ENCODE measurements around the gene EOGT. TPM values are rescaled to one million over a fixed set of nuclear protein-coding genes. Genes with fewer than 3 reads are reported as not detected.
A peak's percentile ranks its signal among the peaks of the same experiment; 100 is the strongest.

The EOGT gene
- 19.0 and 27.0 TPM in 2 replicates for total RNA-seq (2014; rRNA removed; shearing (Covaris generic))

DNA sequence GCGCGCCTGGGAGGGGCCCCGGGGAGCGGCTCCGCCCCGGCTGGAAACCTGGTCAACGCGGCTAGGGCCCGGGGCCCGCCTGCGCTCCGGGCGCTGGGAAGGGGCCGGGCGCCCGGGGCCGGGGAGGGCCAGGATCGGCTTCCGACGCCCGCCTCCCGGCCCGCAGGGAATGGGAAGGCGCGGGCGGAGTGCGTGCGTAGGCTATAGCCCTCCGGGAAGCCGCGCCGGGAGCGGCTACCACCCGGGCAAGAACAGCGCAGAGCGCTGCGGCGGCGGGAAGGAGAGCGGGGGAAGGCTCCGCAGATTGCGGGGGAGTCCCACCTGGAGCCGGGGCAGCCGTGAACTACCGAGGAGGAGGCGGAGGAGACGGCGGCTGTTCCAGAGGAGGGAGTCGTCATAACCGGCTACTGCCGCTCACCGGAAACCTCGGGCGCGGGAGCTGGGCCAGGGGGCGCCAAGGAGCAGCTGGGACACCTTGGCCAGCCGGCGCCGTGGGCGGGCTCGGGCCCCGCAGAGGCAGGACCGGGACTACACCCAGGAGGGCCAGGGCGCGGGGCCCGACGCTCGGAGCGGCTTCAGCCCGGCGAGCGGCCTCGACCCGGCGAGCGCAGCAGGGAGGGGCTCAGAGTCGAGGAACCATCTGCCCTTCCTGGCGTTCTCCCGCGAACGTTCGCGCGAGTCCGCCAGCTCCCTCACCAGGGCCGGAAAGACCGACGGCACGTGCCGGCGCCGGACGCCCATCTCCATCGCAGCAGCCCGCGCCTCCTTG lies at the start of gene EOGT:
EOGT (minus strand) TSS at position 432 of the 769 bp plus-strand sequence. CDS start 3,838 bp downstream, outside the sequence.
- in situ Hi-C loops (cut with HindIII; ENCODE audit: low sequenced_read_pairs), result no loop called here
- DNase-seq (ENCODE audit: low spot score), result peak; percentile 64

DNA sequence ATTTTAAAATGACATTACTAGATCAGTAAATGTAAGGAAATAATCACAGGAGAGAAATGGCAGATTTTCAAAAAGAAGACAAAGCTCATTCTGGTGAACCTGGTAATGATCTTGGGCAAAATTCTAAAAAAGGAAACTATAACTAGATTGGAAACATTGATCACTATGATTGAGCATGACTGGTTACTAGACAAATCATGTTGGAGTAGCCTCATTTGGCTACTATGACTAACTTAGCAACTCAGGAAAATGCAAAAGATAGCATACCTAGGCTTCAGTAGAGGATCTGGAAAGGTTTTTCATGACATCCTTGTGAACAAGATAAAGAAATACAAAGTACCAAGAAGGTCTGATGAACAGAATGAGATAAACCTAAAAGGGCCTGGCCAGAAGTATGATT lies 46.2 kb upstream of the EOGT start:
- DNase-seq (ENCODE audit: low spot score), result no peak

DNA sequence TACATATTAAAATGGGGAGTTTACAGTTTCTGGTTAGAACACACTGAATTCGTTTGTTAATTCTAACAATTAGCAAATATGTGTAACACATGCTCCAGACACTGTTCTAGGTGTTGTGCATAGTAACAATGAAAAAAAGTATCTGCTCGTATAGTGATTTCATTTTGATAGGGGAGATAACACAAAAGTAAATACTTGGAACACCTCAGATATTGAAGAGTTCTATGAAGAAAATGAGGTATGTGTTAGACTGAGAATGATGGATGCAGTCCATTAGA lies 45.4 kb upstream of the EOGT start:
- no peak for DNase-seq (ENCODE audit: low spot score)
- in situ Hi-C loops (cut with HindIII; ENCODE audit: low sequenced_read_pairs), result no loop called here

More for the DNA sequence above, 46.2 kb upstream of the EOGT start:
- in situ Hi-C loops (cut with HindIII; ENCODE audit: low sequenced_read_pairs), result no loop called here

DNA sequence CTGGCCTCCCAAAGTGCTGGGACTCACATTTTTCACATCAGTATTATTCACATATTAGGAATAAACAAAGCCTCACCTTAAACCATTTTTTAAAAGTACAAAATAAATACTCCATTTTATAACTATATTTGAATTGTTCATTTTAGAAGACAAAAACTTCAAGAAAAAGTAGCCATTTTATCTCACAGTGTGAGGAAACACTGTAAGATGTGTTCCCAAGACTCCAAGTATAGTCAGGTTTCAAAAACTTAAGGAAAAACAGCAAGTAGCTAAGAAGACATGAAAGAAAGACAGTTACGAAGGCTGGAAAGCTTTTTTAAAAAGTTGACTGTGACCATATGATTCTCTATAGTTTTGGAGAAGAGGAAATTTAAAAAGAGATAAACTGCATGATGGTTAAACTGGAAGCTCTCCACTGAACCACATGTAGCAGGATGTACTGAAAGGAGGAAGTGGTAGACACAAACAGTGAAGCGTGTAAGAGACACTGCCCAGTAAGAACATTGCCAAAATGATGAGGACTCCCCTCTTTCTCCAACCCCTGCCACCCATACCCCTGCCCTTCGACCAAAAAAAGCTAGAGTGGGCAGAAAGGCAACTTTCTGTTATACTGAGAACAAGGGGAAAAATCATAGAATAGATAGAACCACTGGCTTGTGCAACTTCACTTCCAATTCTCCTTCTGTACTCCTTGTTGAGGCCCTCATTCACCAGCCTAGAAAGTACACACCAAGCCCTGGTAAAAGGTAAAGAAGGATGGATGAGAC lies 44.9 kb upstream of the EOGT start:
- no peak for DNase-seq (ENCODE audit: low spot score)
- in situ Hi-C loops (cut with HindIII; ENCODE audit: low sequenced_read_pairs), result no loop called here

DNA sequence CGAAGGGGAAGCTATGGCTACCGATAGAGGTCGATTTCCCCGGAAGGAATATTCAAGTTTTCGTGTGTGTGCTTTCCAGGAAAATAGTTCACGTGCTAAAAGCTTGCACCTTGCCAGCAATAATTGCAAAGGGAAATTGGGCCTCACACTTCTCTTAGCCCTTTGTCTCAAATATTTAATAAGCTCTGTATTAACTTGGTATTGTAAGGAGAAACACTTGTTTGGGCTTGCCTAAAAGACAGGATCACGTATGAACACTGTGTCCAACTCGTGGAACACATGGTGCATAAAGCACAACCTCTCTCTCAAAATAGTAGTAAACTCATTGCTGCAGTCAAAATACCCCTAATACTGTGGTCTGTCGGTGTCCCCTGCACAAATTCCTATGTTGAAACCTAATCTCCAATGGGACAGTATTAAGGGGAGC lies 39.0 kb upstream of the EOGT start:
- in situ Hi-C loops (cut with HindIII; ENCODE audit: low sequenced_read_pairs), result no loop called here
- DNase-seq (ENCODE audit: low spot score), result no peak

DNA sequence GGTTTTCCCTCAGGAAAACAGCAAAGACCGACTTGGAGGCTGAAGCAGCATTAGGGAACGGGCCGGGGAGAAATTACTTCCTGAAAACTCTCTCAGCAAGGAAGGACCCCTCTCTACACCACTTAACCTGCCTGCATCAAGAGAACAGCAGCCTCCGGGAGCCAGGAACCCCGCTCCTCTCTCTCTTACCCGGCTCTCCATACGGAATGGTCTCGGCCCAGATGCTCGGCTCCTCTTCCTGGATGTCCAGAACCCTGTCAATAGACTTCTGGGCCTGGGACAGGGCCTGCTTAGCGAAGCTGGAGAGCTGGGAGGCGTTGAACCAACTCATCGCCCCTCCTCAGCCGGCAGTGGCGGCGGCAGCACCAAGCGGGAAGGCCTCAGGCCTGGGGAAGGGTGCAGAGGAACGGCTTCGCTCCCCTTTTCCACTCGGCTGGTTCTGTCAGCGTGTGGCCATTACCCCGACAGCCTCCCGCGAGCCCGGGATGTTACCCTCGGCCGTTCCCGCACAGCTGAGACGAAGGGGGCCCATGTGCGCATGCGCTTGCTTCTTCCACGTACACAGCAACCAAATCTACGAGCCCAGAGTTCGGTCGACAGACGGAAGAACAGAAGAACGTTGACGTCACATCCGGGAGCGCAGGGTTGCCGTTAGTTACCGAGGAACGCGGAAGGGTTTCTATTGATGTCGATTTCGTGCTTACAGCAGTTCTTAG lies 38.4 kb upstream of the EOGT start, which contains the start of gene TMF1:
TMF1 (minus strand) TSS at position 578 of the 716 bp plus-strand sequence; CDS start at position 331, 247 bp downstream.
- in situ Hi-C loops (cut with HindIII; ENCODE audit: low sequenced_read_pairs), result no loop called here
- peak; percentile 98 for DNase-seq (ENCODE audit: low spot score)

DNA sequence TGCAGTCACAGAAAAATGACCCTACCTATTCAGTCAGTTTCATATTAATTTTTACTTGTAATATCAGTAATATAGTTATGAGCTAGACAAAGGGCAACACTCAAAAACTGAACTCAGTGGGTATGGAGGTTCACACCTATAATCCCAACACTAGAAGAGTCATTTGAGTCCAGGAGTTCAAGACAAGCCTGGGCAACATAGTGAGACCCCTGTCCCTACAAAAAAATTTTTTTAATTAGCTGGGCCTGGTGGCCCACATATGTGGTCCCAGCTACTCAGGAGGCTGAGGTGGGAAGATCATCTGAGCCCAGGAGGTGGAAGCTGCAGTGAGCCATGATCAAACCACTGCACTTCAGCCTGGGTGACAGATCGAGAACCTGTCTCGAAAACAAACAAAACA lies 35.5 kb upstream of the EOGT start:
- in situ Hi-C loops (cut with HindIII; ENCODE audit: low sequenced_read_pairs), result no loop called here
- DNase-seq (ENCODE audit: low spot score), result no peak

DNA sequence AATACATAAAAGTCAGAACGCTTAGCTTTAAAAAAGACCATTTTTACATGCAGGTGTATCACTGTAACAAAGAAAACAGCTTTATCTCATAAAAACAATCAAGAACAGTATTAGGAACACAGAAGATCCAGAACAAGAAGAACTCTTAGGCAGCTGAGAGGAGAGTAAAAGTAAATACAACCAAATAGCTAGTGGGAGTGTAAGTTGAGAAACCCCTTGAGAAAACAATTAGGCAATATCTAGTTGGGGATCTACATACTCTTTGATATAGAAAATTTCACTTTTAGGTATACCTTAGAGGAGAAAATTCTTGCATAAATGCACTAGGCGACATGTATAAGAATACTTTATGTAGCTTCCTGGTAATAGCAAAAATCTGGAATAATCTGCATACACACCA lies 31.1 kb upstream of the EOGT start:
- no peak for DNase-seq (ENCODE audit: low spot score)
- in situ Hi-C loops (cut with HindIII; ENCODE audit: low sequenced_read_pairs), result no loop called here

DNA sequence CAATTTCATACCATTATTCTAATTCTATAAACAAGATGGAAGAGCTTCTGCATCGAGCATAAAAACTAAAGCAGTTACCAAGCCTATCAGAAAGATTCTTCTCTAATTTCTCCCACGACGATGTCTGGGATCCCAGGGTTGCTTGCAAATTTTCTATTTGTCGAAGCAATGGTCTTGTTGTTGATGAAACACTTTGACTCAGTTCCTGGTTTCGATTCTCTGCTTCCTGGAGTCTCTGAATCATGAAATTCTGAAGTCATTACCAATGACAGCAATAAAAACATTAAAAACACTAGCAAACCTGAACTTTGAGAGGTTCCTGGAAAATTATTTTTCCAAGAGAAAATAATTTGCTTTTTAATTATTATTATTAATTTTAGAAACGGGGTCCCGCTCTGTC lies 20.0 kb upstream of the EOGT start:
- no peak for DNase-seq (ENCODE audit: low spot score)
- in situ Hi-C loops (cut with HindIII; ENCODE audit: low sequenced_read_pairs), result no loop called here

DNA sequence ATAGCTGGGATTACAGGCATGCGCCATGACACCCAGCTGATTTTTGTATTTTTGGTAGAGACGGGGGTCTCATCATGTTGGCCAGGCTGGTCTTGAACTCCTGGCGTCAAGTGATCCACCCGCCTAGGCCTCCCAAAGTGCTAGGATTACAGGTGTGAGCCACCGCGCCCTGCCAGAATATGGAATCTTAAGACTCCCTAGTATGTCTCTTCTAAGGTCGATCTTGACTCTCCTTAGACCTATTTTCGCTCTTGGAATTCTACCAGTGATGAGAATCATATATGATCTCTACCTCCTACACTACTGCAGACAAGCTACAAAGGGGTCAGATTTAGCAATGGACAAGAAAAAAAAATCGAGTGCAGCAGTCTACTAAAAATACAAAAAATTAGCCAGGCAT lies 19.3 kb upstream of the EOGT start:
- DNase-seq (ENCODE audit: low spot score), result no peak
- in situ Hi-C loops (cut with HindIII; ENCODE audit: low sequenced_read_pairs), result no loop called here

DNA sequence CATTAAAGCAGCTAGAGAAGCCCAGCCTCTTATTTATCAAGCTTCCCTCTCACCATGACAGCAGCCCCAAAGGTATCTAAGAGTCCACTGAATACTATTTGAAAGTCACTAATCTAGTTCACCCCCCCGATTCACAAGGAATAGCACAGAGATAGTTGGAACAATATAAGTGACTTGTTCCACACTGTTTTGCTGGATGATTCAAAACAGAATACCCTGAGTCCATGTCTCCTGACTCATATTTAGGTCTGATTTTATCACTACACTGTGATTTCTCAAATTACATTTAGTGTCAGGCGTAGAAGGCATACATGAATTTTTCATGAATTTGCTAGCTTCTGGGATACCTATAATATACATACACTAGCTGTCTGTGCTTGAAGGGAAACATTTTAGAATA lies 18.7 kb upstream of the EOGT start:
- no peak for DNase-seq (ENCODE audit: low spot score)
- in situ Hi-C loops (cut with HindIII; ENCODE audit: low sequenced_read_pairs), result no loop called here

DNA sequence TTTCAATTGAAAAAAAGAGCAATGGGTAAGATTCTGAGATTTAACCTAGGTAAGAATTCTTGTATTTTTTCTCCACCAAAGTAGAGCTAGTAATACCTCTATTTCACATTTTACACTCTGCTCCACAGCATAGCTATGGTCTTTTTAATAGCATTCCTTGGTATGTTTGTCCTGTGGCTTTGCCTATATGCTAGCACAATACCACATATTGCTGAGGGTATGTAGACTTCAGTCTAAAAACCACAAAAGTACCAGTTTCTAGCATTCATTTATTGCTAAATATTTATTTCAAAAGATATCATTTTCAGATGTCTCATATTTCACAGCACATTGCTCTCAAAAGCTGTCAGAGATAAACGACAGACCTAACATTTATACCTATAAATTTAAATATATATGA lies 18.2 kb upstream of the EOGT start:
- no peak for DNase-seq (ENCODE audit: low spot score)
- in situ Hi-C loops (cut with HindIII; ENCODE audit: low sequenced_read_pairs), result no loop called here

DNA sequence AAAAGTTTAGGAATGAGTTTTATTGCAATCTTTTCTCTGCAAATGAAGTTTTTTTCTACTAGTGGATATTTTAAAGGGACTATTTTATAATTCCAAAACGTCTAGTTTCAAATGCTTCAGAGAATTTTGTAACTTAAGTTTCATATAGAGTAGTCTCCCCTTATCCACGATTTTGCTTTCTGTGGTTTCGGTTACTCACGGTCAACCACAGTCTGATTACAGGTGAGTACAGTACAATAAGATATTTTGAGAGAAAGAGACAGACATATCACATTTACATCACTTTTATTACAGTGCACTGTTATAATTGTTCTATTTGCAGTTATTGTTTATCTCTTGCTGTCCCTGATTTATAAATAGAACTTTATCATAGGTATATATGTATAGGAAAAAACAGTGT lies 7.4 kb upstream of the EOGT start:
- DNase-seq (ENCODE audit: low spot score), result no peak
- in situ Hi-C loops (cut with HindIII; ENCODE audit: low sequenced_read_pairs), result no loop called here

DNA sequence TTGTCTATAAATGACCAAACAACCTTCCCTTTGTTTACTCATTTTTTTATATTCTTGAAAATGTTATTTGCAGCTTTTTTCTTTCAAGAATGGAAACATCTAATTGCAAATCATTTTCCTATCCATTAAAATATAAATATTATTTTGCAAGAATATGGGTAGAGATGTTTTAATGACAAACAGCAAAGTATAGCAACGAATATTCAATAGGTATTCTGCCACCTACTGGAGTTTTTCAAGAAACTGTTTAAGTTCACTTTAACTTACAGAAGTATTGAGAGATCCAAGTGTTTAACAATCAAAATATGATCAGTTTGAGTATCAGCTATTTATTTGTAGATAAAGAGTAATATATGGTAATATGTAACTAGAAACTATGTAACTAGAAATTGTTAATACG lies 6.9 kb upstream of the EOGT start:
- no peak for DNase-seq (ENCODE audit: low spot score)
- in situ Hi-C loops (cut with HindIII; ENCODE audit: low sequenced_read_pairs), result no loop called here

DNA sequence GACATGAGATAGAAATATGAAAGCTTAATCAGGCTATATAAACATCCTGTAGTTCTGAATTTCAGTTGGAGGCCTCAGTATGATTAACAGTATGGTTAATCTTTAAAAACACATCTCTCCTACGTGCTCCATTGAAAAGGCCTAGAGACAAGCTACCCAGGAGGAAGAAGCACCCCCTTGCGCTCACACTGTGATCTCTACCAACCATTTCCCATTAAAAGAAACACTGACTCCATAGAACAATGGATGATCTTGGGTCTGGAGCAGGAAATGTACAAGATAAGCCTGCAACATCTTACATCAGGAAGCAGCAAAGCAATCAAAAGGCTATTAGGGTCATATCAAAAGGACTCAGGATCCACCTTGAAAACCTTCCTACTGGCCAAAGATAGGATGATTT lies 3.4 kb upstream of the EOGT start:
- no peak for DNase-seq (ENCODE audit: low spot score)
- in situ Hi-C loops (cut with HindIII; ENCODE audit: low sequenced_read_pairs), result no loop called here

DNA sequence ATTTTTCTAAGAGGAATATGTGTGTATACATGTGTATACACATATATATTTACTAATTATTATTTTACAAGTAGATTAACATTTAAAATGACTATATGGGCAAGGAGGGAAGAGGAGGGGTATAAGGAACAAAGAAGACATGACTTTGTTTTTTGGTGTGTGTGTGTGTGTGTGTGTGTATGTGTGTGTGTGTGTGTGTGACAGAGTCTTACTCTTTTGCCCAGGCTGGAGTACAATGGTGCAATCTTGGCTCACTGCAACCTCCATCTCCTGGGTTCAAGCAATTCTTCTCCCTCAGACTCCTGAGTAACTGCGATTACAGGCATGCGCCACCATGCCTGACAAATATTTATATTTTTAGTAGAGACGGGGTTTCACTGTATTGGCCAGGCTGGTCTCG lies 2.6 kb upstream of the EOGT start:
- DNase-seq (ENCODE audit: low spot score), result no peak
- in situ Hi-C loops (cut with HindIII; ENCODE audit: low sequenced_read_pairs), result no loop called here

DNA sequence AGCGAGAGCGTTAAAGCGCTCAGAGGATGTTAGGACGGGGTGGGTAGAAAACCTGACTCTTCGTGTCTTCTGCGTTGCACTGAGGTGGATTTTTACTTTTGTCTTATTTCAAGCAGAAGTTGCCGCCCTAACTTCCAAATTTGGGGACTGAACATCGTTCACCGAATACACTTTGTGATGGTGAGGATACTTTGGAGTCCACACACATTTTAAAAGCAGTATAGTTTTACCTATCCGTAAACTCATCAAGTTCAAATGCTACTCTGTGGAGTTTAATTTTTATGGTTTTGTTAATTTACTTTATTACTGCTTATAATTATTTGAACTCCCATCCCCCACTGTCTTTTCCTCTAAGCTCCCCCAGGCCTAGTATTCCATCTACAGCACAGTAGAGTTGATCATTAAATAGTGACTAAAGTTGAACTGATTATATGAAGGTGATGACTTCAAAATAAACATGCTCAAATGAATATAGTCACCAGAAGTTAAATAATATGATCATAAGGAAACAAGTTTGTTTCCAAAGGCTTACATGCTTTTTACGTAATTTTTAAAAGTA lies 617 bp upstream of the EOGT start:
- DNase-seq (ENCODE audit: low spot score), result no peak
- in situ Hi-C loops (cut with HindIII; ENCODE audit: low sequenced_read_pairs), result no loop called here

DNA sequence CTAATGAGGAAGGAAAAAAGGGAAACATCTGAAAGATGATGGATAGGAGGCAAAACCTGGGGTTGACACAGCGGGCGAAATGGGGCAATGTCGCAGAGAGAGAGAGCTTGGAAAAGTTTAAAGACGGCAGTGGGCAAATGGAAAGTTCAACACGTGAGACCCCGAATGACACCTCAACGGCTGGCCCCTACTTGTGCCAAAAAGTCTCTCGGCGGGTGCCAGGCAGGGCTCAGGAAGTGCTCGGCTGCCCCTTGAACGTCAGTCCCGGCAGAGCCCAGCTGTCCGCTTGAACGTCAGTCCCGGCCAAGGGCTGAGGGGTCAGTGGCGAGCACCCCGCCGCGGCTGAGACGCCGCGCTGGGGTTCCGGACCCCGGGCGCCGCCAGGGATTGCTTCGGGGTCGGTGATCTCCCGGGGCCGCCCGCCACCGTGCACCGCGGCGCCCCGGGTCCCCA lies 658 bp downstream of the EOGT start:
- peak; percentile 20 for DNase-seq (ENCODE audit: low spot score)
- in situ Hi-C loops (cut with HindIII; ENCODE audit: low sequenced_read_pairs), result no loop called here

DNA sequence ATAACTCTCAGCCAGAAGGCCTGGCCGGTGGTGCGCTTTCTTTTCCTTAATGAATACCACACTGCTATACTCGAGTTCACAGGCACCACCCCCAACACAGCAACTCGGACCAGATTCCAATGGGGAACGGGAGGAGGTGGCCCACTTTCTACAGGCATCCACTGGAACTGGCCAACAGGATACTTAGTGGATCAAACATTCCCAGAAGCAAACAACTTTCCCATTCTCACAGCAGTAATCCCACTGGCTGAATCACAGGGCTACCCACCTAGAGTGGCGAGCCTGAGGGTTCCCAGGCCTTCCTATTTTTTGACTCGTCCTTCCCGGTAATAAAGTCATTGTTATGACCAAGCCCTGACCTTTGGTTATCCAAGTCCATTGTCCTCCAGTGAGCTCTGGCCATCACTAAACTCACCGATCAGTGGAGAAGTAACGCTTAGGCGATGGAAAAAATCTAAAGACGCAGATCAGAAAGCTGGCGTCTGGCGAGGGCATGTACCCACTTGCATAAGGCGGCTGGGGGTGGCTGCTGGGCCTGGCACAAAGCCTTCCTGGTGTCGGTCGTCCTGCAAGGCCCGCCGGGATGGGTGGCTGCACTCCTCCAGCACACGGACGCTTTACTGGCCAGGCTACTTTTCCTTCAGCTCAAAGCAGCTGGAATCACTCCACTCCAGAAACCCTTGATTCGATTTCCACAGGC lies 1.2 kb downstream of the EOGT start:
- peak; percentile 18 for DNase-seq (ENCODE audit: low spot score)
- in situ Hi-C loops (cut with HindIII; ENCODE audit: low sequenced_read_pairs), result no loop called here

Data from G401 (cell line).